ENCODE measurements around the gene CAD.
A peak's percentile ranks its signal among the peaks of the same experiment; 100 is the strongest.

Gene CAD

DNA sequence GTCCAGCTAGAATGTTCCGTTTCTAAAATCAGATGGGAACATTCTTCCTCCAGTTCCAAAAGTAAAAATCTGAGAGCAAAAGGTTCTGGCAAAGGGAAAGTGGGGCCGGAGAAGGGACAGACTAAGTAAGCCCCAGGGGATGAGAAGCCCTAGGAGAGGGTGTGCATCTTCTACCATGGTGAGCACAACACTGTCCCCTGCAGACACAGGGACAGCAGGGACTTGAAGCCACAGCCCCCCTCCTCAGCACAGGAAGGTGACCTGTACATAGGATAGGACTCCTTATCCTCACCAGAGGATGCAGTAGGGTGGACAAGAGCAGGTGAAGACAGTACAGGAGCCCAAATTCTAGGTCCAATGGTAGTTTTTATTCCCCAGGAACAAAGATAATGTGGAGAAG lies 17.9 kb upstream of the CAD start:
- no peak for DNase-seq

DNA sequence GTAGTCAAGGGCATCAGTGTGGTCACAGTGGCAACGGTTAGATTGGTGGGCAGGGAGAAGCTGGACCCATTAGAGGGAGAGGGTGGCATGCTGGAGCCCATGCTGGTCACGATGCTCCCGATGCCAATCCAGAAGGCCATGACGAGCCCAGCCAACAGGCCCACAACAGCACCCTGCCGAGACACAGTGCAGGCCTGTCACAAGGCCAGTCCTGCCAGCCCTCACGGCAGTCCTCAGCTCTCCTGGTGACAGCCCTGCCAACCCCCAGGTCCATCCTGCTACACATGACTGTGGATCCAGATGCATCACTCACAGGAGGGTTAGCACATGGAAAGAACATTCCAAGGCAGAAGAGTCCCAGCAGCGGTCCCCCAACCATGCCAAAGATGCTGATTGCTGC lies 15.5 kb upstream of the CAD start:
- no peak for DNase-seq

DNA sequence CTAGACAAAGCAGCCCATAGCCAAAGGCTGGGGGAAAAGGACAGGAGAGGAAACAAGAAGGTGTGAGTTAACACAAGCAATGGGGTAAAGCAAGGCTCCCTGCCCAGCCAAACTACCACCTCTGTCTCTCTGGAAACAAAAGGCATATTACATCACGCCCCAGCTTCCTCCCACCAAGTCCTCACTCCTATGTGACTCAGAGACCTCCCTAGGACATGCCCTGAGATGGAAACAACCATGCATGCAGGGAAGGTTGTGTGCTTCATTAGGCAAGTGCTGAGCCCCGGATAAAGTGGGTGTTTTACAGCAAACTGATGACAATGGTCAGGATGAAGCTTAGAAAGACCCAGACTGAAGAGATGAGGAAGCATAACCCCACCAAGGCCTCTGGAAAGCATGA lies 14.3 kb upstream of the CAD start:
- DNase-seq = no peak

DNA sequence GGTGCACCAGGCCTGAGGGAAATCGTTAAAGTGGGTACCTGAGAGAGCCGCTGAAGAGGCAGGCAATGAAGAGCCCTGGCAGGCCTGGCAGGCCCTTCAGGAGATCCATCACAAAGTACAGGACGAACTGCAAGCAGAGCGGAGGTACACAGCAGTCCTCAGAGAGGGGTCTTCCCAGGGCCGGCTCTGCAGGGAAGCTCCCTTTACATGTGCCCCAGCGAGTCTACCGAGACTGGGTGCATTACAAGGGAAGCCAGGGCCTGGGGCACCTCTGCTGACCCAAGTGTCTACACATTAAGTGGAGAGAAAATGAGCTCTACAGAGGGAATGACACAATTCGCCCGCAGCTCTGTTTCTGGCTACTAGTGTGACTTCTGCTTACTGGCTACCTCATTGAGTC lies 13.4 kb upstream of the CAD start:
- DNase-seq = no peak

DNA sequence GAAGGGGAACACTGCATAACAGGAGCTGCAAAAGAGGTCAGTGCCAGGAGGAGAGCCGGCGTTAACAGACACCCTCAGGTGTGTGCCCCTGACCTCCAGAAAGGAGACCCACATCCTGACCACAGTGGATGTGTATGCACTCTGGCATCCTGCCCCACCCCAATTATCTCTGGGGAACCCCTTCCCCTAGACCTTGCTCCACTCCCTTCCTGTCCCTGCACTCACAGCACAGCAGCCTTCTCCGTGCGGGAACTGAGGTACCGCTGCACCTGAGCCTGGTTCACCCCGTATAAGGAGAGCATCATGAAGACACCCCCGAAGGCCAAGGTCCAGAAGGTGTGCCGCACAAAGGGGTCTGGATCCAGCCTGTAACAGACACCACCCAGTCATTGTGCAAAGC lies 12.6 kb upstream of the CAD start:
- no peak for DNase-seq

DNA sequence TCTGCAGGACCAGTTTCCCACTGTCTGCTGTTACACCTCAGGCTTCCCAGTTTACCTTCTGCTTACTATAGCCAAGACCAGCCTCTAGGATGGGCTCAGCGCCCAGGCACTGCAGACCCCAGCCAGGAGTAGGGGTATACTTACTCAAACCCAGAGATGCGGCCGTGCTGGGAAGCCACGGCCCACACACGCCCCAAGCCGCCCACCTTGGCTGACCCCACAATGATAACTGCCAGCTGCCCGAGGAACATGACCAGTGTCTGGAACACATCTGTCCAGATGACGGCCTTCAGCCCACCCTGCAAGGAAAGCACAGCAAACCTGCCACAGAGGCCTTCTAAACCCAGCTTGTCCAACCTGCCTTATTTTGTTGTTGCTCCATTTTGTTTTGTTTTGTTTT lies 12.0 kb upstream of the CAD start:
- DNase-seq = no peak

DNA sequence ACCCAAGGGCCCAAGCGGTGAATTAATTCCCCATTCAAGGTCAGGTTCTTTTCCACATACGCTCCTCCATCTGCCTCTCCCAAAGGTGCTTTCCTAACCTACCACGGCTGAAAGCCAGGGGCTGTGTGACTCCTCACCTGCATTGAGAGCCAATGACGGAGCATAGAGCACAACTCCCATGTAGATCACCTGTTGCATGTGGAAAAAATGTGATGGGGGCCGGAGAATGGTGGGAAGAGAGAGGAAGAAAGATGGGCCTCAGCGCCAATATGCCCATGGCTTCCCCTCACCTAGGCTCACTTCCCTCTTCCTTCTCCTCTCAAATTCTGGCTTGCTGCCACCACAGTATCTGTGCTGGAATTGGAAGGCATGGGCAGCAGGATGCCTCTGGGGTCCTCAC lies 10.8 kb upstream of the CAD start:
- DNase-seq = no peak

DNA sequence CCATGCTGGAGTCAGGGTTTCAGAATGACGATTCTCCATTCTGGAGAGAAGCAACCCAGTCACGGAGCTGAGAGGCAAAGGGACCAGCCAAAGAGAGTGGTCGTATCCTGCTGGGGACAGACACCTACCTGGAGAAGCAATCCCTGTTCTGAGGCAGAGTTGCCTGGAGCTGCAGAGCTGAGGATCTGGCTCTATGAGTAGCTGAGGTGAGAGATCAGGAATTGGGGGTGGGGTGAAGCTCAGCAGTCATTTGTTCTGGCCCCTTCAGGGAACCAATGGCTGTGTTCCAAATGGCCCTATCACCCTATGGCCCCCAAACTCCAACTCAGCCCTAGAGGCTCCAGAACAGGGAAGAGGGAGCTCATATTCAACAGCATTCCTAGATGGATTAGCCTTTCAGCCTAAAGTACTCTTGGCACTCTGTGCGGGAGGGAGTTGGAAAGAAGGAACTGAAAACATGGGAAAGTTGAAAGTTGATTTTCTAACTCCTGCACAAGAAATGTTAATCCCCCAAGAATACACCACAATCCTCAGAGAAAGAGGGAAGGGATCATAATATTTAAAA lies 8.6 kb upstream of the CAD start:
- DNase-seq = no peak

DNA sequence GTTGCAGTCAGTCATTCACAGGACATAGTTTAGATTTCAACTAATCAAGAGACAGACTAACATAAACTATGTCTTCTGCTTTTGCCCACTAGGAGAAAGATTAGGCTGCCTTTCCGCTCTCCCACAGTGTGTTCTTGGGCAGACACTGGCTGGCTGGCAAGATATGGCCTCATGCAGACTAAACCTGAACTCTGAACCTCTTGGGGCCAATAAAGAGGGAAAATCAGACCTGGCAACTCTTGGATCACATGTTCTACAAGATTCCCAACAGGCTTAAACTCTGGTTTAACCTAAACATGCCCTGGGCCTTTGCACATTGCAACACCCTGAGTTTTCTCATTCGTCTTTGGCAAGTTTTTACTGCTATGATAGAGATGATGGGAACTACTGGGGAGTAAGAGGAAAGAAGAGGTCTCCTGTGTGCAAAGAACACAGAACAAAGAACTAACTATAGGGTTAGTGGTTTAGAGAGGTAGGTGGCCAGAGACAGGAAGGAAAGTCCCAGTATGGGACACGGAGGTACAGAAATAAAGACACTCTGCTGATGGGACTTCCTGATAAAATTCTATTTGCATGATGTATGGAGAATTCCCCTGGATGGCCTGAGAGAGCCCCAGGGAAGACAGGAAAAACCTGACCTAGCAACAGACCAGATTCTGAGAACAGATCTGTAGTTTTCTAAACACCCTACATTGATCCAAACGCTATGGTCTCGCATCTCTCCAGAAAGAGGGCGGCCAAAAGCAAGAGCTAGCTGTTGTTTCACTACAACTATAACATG lies 7.4 kb upstream of the CAD start:
- DNase-seq = no peak

DNA sequence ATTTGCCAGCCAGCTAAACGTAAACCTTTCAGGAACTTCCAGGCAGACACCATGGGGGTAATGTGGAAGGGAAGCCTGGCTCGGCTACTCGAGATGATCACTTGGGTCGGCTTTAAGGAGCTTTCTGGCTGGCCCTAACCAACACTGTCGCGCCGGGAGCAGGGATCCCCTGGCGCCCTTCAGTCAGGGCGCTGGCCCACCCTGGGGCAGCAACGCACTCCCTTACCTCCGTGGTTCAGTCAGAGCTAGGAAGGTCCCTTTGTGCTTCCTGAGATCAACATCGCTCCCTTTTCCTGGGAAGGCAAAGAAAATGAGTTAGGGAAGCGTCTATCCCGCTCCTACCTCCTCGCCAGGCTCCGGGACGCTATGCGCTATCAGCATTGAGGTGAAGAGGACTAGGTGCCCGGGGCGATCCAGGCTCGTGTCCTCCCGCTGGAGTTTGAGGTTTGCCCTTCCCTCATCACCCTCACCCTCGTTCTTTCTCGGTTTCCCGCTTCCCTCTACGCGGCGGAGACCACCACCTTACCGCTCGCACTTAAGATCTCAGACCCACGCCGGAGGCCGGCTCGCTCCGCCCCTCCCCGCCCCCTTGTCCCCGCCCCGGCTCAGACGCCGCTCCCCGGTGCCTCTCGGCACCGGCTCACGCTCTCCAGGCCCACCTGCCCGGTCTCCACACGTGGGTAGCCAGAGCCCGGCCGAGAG lies 5.8 kb upstream of the CAD start:
- DNase-seq = no peak

DNA sequence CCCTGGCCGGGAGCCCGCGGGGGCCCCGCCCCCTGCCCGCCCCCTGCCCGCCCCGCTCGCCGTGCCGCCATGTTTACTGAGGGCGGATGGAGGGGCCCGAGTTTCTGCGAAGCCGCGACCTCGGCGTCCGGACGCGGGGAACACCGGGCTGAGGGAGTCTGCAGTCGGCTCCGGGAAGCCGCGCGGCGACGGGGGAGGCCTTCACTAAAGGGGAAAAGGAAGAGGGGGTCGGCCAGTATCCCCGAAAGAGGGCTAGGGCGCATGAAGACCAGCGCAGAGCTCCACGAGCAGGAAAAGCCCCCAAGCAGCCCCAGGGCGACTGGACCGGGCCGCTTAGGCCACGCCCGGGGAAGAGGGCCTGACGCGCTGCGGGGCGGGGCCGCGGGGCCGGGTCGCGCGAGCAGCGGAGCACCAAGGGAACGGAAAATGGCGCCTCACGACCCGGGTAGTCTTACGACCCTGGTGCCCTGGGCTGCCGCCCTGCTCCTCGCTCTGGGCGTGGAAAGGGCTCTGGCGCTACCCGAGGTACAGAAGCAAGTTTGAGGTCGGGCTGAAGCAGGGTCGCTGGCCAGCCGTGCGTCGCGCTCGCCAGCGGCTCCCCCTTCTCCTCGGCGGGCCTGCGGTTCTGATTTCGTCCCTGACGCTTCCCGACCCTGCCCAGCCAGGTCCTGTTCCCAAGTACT lies 5.1 kb upstream of the CAD start, which contains the start of the genes ATRAID and SLC5A6:
Gene ATRAID, plus strand, starts transcription at position 99 of the 683 bp plus-strand sequence. Its CDS starts 328 bp downstream, at position 427.
Gene SLC5A6, minus strand, starts transcription at position 326 of the 683 bp plus-strand sequence. CDS start 4,618 bp downstream, outside the sequence.
- peak; percentile 90 for DNase-seq

DNA sequence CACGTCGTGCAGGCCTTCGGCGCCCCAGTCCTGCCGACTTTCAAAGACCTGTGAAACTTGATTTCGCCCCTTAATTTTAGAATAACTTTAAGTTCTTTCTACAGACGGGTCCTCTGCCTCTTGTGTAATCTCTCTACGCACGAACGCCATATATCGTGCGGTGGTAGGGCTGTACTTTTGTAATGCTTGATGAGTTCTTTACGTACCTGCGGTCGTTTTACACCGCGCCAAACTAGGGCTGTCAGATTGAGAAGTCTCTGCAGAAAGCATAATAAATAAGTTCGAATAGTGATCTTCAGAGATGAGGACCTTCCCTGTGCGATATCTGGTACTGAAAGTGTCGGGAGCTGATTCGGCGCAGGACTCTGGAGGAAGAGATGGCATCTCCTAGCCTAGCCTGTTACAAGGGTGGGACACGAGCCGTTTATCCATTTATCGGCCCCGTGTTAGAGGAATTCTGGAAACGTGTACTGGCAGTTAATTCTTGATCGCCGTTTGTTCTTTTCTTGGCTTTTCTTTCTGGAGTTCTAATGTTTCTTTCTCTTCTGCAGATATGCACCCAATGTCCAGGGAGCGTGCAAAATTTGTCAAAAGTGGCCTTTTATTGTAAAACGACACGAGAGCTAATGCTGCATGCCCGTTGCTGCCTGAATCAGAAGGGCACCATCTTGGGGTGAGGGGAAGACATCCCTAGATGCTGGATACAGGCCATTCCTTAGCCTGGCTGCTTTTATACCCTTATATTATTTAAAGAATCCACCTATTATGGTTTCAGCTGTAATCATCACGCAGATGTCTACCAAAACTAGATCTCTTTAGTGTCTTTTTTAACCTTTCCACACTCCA lies 4.3 kb upstream of the CAD start:
- DNase-seq = peak; percentile 45

DNA sequence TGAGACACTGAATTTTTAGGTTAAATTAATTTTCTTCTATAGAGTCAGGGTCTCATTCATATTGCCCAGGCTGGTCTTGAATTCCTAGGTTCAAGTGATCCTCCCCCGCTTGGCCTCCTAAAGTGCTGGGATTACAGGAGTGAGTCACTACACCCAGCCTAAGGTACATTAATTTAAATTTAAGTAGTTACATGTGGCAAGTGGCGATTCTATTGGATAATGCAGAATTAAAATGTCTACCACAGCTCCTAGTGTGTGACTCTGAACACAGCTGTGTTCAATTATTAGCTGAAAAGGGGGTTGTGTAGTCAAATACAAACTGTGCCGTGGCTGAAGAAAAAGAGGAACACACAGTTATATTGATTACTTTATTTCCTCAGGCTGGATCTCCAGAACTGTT lies 2.2 kb upstream of the CAD start:
- DNase-seq = no peak

DNA sequence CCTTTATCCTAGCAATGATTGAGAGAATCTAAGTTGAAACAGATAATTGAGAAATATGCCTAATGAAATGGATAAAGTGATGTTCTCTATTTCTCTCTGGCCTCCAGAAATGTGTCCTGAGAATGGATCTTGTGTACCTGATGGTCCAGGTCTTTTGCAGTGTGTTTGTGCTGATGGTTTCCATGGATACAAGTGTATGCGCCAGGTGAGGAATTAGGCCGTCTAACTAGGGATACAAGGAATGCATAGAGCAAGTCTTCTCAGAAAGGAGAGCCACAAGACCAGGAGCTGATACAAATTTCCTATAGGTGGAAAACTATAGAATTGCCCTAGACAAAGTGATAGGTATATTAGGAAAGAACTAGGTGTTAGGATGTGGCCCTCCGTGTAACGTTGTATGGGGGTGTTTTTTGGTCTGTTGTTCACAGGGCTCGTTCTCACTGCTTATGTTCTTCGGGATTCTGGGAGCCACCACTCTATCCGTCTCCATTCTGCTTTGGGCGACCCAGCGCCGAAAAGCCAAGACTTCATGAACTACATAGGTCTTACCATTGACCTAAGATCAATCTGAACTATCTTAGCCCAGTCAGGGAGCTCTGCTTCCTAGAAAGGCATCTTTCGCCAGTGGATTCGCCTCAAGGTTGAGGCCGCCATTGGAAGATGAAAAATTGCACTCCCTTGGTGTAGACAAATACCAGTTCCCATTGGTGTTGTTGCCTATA lies 592 bp upstream of the CAD start:
- no peak for DNase-seq

DNA sequence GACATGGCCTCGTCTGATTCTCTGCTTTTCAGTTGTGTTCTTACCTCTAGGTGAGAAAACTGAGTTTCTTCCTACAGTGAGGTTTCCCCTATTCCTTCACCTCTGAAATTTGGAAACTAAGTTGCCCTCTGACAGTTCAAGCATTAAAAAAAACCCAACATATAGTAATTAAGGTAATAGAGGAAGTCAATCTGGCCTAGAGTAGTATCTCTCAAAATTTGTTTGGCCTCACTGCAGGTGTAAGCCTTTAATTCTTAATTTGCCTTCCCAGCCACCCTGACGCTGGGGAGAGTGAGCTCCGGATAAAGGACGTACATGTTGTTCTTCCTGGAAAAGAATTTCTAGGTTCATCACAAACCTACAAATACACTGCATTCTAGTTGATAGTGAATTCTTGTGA lies 1.4 kb downstream of the CAD start:
- DNase-seq = no peak

DNA sequence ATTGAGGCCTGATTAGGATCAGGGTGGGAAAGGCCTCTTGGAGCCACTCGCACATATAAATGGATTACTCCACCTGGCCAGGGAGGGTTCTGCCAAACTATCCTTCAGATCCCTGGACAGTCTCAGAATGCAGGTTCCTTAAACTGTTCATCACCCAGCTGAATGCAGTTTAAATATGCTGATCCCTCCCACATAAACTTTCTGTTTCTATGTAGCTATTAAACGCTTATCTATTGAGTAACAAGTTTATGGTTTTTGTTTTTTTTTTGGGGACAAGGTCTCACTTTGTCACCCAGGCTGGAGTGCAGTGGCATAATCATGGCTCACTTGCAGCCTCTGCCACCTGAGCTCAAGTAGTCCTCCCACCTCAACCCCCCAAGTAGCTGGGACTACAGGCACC lies 1.9 kb downstream of the CAD start:
- DNase-seq = no peak

DNA sequence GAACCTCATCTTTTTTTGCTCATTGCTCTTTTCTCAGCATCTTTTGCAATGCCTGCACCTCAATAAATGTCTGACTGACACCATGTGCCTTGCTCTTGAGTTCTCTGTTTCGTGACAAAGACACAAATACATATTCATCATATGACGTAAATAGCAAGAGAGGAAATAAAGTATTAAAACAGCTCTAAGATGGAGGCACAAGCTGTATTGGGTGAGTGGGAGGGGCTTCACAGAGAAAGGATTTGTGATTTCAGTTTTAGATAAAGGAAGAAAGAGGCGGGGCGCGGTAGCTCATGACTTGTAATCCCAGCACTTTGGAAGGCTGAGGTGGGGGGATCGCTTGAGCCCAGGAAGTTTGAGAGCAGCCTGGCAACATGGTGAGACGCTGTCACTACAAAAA lies 2.9 kb downstream of the CAD start:
- no peak for DNase-seq

DNA sequence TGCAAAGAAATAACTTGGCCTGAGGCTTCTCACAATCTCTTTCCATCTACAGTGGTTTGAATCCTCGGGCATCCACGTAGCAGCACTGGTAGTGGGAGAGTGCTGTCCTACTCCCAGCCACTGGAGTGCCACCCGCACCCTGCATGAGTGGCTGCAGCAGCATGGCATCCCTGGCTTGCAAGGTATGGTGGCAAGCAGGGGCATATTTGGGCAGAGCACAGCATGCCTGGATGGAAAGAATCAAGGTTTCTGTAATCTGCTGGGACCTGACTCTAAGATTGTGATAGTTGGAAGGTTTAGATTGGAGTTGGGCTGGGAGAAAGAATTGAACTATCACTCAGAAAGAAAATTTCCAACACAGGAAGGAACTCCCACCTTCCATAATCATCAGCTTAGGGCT lies 4.0 kb downstream of the CAD start:
- DNase-seq = no peak

DNA sequence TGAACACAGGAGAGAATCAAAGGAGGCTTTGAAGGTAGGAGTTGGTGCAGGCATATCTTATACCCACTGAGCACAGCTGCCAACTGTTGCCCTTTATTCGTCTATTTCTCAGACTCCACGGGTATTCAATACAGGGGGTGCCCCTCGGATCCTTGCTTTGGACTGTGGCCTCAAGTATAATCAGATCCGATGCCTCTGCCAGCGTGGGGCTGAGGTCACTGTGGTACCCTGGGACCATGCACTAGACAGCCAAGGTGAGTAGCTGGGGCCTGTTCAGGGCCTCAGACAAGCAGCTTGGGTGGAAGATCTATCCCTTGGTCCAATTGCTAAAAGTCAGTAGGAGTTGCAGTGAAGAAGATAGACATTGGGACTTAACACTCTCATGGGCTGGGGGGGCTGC lies 5.2 kb downstream of the CAD start:
- DNase-seq = no peak

DNA sequence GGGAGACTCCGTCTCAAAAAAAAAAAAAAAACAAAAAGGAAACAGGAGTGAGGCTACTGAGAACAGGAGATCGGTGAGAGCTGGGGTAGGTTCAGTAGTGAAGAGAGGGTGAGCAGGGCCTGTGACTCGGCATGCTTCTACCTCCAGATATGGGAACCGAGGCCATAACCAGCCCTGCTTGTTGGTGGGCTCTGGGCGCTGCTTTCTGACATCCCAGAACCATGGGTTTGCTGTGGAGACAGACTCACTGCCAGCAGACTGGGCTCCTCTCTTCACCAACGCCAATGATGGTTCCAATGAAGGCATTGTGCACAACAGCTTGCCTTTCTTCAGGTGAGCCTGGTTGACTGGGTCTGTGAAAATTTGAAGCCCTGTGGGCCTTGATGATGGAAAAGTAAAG lies 6.2 kb downstream of the CAD start:
- no peak for DNase-seq

DNA sequence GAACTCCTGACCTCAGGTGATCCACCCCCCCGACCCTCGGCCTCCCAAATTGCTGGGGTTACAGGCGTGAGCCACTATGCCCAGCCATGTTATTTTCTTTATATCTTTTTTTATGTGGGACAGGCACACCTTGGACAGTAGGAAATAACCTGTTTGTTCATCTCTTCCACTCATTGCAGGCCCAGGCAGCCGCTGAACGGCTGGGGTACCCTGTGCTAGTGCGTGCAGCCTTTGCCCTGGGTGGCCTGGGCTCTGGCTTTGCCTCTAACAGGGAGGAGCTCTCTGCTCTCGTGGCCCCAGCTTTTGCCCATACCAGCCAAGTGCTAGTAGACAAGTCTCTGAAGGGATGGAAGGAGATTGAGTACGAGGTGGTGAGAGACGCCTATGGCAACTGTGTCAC lies 8.4 kb downstream of the CAD start:
- no peak for DNase-seq

DNA sequence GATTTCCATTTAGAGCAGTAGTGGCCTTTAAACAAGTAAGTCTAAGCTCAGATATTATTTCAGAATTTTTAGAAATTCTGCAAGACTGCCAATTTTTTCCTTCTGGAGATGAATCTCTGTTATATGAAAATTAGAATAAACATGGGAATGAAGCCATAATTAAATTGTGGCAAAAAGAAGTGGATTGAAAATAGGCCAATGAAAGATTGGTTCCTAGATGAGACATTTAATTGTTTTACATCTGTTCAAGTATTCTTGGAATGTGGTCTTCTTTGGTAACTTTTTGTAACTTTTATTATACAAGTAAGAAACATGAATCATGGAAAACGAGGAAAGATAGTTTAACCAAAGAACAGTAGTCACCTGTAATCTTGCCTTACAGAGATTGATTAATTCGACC lies 10.3 kb downstream of the CAD start:
- DNase-seq = no peak

Data from activated CD4-positive, alpha-beta T cell treated with anti-CD3 and anti-CD28 coated beads, Interleukin-2, amount 50 U/mL, for 16 hours (primary cell).